Ishikawa (cell line): Measurements from ENCODE around the gene LGR4.
A peak's percentile ranks its signal among the peaks of the same experiment; 100 is the strongest.

Experiments used
- CEBPB ChIP-seq: IDR thresholded peaks from 2 replicates; pipeline ENCODE4 v1.6.1; 2012
- CREB1 ChIP-seq: IDR thresholded peaks from 2 replicates; pipeline ENCODE4 v1.6.1; 2012; ENCODE audit warnings: low read depth
- EGR1 ChIP-seq: IDR thresholded peaks from 2 replicates; pipeline ENCODE4 v1.6.1; 2012
- EP300 ChIP-seq: IDR thresholded peaks from 2 replicates; pipeline ENCODE4 v1.6.1; 2012; ENCODE audit warnings: borderline replicate concordance
- FOXM1 ChIP-seq: IDR thresholded peaks from 2 replicates; pipeline ENCODE4 v1.6.1; 2012; ENCODE audit warnings: low read depth, borderline replicate concordance
- NFIC ChIP-seq: IDR thresholded peaks from 2 replicates; pipeline ENCODE4 v1.6.1; 2012
- RAD21 ChIP-seq: IDR thresholded peaks from 2 replicates; pipeline ENCODE4 v1.6.1; 2012; ENCODE audit warnings: low read depth
- TAF1 ChIP-seq: IDR thresholded peaks from 2 replicates; pipeline ENCODE4 v1.6.1; 2012; ENCODE audit warnings: low read depth, mild to moderate bottlenecking
- TCF12 ChIP-seq: IDR thresholded peaks from 2 replicates; pipeline ENCODE4 v1.6.1; 2012; ENCODE audit warnings: low read depth
- TEAD4 ChIP-seq: IDR thresholded peaks from 2 replicates; pipeline ENCODE4 v1.6.1; 2012
- USF1 ChIP-seq: IDR thresholded peaks from 2 replicates; pipeline ENCODE4 v1.6.1; 2012
- YY1 ChIP-seq: IDR thresholded peaks from 2 replicates; pipeline ENCODE4 v1.6.1; 2012; ENCODE audit warnings: low read depth
- ZBTB7A ChIP-seq: IDR thresholded peaks from 2 replicates; pipeline ENCODE4 v1.6.1; 2012; ENCODE audit warnings: low read depth
- TF ChIP-seq, protein P1 (sequence below): IDR thresholded peaks from 2 replicates; pipeline ENCODE4 v1.6.1; 2012
- TF ChIP-seq, protein P2 (sequence below): IDR thresholded peaks from 2 replicates; pipeline ENCODE4 v1.6.1; 2012; ENCODE audit warnings: low read depth, mild to moderate bottlenecking

Gene LGR4

DNA sequence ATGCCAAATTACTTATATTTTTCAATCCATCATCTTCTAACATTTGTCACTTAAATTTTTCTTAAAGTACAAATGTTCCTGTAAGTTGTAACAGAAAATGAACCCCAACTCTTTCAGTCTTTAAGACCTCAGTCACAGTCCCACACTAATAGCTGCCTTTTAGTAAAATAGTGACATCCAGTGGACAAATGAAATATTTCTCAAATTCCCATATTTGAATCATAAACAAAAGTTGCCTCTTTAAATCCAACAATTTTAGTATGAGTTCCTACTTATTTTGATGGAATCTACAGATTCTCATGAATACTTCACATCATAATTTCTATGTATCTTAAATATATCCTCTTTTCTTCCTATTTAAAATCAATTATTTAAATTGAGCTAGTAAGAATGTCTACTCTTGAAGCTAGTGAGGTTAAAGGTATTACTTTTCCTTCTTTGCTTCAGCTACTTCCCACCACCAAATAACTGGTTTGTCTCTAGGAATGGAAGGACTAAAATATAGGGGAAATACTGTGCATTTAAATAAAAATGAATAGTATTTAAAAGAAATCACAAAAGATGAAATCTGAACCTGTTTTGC is 24.8 kb upstream of the LGR4 start:
- no peak for TF ChIP-seq NFIC
- peak; percentile 23; the same call in 1 of the 2 replicates for TF ChIP-seq RAD21
- TF ChIP-seq TCF12: no peak

DNA sequence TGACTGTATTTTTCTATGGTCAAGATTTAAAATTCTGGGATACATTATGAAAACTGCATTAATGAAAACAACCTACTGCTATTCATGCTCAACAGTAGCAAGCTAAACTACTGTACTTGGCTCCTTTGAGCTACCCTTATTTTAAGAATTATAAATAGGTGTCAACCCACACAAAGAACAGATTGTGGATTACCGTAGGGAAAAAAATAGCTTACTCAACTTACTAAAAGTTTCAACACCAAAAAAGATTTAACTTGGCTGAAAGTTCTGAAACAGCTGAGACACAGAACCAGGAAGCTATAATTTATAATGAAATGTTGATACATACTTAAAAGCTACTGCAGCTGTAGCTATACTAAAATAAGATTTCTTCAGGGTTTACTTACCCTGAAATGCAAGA is 23.9 kb upstream of the LGR4 start:
- TF ChIP-seq RAD21: no peak
- TF ChIP-seq USF1: no peak
- TF ChIP-seq, protein P1, sequence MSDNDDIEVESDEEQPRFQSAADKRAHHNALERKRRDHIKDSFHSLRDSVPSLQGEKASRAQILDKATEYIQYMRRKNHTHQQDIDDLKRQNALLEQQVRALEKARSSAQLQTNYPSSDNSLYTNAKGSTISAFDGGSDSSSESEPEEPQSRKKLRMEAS: no peak
- TF ChIP-seq TCF12: no peak
- no peak for TF ChIP-seq TAF1
- TF ChIP-seq YY1: no peak
- TF ChIP-seq ZBTB7A: no peak
- no peak for TF ChIP-seq EGR1
- no peak for TF ChIP-seq TEAD4
- TF ChIP-seq FOXM1: no peak
- no peak for TF ChIP-seq NFIC
- TF ChIP-seq, protein P2, sequence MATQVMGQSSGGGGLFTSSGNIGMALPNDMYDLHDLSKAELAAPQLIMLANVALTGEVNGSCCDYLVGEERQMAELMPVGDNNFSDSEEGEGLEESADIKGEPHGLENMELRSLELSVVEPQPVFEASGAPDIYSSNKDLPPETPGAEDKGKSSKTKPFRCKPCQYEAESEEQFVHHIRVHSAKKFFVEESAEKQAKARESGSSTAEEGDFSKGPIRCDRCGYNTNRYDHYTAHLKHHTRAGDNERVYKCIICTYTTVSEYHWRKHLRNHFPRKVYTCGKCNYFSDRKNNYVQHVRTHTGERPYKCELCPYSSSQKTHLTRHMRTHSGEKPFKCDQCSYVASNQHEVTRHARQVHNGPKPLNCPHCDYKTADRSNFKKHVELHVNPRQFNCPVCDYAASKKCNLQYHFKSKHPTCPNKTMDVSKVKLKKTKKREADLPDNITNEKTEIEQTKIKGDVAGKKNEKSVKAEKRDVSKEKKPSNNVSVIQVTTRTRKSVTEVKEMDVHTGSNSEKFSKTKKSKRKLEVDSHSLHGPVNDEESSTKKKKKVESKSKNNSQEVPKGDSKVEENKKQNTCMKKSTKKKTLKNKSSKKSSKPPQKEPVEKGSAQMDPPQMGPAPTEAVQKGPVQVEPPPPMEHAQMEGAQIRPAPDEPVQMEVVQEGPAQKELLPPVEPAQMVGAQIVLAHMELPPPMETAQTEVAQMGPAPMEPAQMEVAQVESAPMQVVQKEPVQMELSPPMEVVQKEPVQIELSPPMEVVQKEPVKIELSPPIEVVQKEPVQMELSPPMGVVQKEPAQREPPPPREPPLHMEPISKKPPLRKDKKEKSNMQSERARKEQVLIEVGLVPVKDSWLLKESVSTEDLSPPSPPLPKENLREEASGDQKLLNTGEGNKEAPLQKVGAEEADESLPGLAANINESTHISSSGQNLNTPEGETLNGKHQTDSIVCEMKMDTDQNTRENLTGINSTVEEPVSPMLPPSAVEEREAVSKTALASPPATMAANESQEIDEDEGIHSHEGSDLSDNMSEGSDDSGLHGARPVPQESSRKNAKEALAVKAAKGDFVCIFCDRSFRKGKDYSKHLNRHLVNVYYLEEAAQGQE: no peak
- TF ChIP-seq EP300: no peak
- no peak for TF ChIP-seq CREB1
- TF ChIP-seq CEBPB: no peak

- TF ChIP-seq TCF12: no peak
- no peak for TF ChIP-seq FOXM1
- TF ChIP-seq ZBTB7A: no peak
- no peak for TF ChIP-seq EGR1
Observed at GRCh38 chr11:27495710-27496300, 23.2 kb upstream of the LGR4 start.

DNA sequence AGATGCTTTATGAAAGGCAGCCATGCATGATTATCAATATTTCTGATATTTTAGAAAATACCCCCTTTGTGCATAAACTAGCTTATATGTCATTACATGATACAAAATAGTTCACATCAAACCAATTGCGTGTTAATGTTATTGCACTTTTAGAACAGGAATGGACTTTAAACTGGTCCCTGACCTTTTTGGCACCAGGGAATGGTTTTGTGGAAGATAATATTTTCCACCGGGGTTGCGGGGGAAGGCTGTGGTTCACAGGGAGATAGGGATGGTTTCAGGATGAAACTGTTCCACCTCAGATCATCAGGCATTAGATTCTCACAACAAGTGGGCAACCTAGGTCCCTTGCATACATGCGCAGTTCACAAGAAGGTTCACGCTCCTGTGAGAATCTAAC is 16.5 kb upstream of the LGR4 start:
- no peak for TF ChIP-seq TAF1
- no peak for TF ChIP-seq USF1
- no peak for TF ChIP-seq FOXM1
- TF ChIP-seq CREB1: no peak

- no peak for TF ChIP-seq NFIC
- TF ChIP-seq EGR1: no peak
- TF ChIP-seq, protein P1: no peak
- TF ChIP-seq ZBTB7A: no peak
- TF ChIP-seq, protein P2: no peak
- no peak for TF ChIP-seq CREB1
- TF ChIP-seq RAD21: no peak
- TF ChIP-seq FOXM1: no peak
- peak; percentile 48; the same call in 1 of the 2 replicates for TF ChIP-seq CEBPB
Observed at GRCh38 chr11:27487706-27488105, 15.1 kb upstream of the LGR4 start.

DNA sequence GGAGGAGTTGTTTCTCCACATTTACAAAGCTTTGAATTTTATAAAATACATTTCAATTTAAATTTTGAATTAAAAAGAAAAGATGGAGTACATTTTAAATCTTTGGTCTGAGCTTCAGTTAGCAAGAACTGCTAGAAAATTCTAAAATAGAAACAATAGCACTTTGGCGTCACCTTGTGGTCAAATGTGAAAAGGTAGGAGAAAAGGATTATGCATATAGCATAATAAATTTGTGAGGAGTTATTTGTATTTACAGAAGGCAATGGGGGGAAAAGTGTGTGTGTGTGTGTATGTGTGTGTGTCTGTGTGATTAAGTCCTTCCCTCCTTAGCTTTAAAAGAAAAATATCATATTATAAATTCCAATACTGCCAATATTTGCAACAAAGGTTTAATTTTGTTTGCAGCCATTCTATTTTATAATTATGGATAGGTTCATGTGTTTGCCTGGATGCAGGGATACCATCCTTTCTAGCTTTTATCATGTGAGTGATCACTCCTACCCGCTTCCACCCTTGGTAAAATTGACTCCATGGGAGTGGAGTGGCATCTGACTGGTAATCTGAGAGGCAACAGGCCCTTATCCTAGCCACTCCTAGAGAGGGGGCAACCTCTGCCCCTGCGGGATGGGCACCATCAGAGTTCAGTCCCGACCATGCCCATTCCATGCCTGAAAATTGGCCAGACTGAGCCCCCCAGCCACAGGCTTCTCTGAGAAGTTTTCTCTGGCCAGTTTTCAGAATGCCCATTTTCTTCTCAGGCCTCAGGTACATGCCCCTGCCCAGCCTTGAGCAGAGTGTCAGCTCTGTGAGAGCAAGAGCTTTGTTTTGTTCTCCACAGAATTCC is 13.6 kb upstream of the LGR4 start:
- TF ChIP-seq, protein P2: no peak
- TF ChIP-seq RAD21: peak; percentile 92
